PFSK-1 (cell line): ENCODE data around the gene ERBB4.

ENCODE experiments used
- FOXP2 ChIP-seq: optimal IDR thresholded peaks from 2 replicates; pipeline ENCODE3; 2011; ENCODE audit warnings: borderline replicate concordance, control low read depth, inconsistent platforms; ENCODE audit not compliant: insufficient read depth; ENCODE audit errors: extremely low read length, extremely low read depth
- POLR2AphosphoS5 ChIP-seq: IDR thresholded peaks from 2 replicates; pipeline ENCODE4 v1.6.1; 2012; ENCODE audit warnings: low read depth, mild to moderate bottlenecking, control low read depth, low read length, moderate library complexity
- REST ChIP-seq, 2 experiments: IDR thresholded peaks; 2 replicates each; pipeline versions ENCODE4 v1.6.1 to v1.8.0; 2011 to 2012; ENCODE audit warnings: low read depth in 2 of 2, low read length in 2 of 2, control low read depth in 1 of 2, inconsistent platforms in 1 of 2, mild to moderate bottlenecking in 1 of 2, moderate library complexity in 1 of 2; ENCODE audit not compliant: insufficient read depth in 1 of 2
- SIN3A ChIP-seq: IDR thresholded peaks from 2 replicates; pipeline ENCODE4 v1.6.1; 2012; ENCODE audit warnings: mild to moderate bottlenecking, low read length, moderate library complexity, borderline replicate concordance; ENCODE audit not compliant: insufficient read depth
- TAF1 ChIP-seq: IDR thresholded peaks from 2 replicates; pipeline ENCODE4 v1.6.1; 2012; ENCODE audit warnings: low read length, control low read depth, borderline replicate concordance; ENCODE audit not compliant: insufficient read depth

The ERBB4 gene

GRCh38 chr2:212549463-212549862, 10.9 kb upstream of the ERBB4 start:
- no peak for TF ChIP-seq SIN3A
- no peak for TF ChIP-seq FOXP2
- no peak for TF ChIP-seq REST (IDR thresholded peaks at IDR 0.05; ENCODE audit: insufficient read depth in 1 of 2, low read depth in 2 of 2, low read length in 2 of 2)
- no peak for TF ChIP-seq TAF1

GRCh38 chr2:212548455-212548819, 9.8 kb upstream of the ERBB4 start:
- TF ChIP-seq SIN3A: no peak
- TF ChIP-seq REST (IDR thresholded peaks at IDR 0.05; ENCODE audit: insufficient read depth in 1 of 2, low read depth in 2 of 2, low read length in 2 of 2): no peak
- TF ChIP-seq POLR2AphosphoS5: no peak
- no peak for TF ChIP-seq FOXP2
- no peak for TF ChIP-seq TAF1

GRCh38 chr2:212547716-212548454, 9.3 kb upstream of the ERBB4 start:
- TF ChIP-seq SIN3A (no peak), REST (IDR thresholded peaks at IDR 0.05; ENCODE audit: insufficient read depth in 1 of 2, low read depth in 2 of 2, low read length in 2 of 2) (no peak), POLR2AphosphoS5 (no peak), TAF1 (no peak), FOXP2 (no peak)

- TF ChIP-seq SIN3A (no peak), POLR2AphosphoS5 (no peak), TAF1 (no peak), REST (IDR thresholded peaks at IDR 0.05; ENCODE audit: insufficient read depth in 1 of 2, low read depth in 2 of 2, low read length in 2 of 2) (no peak), FOXP2 (no peak)
Measured at GRCh38 chr2:212546669-212547068, 8.1 kb upstream of the ERBB4 start.

- TF ChIP-seq POLR2AphosphoS5: no peak
- no peak for TF ChIP-seq TAF1
- no peak for TF ChIP-seq FOXP2
- TF ChIP-seq SIN3A: no peak
- TF ChIP-seq REST (IDR thresholded peaks at IDR 0.05; ENCODE audit: insufficient read depth in 1 of 2, low read depth in 2 of 2, low read length in 2 of 2): no peak
Measured at GRCh38 chr2:212540341-212540740, 1.7 kb upstream of the ERBB4 start.
